ENCODE data around the gene TFG.

Gene TFG

GRCh38 chr3:100697172-100697571, 12.1 kb upstream of the TFG start:
- Mint-ChIP-seq H3K27me3 (peaks cover 12% of the 10 kb centered on the region), H3K4me1 (ENCODE audit: low read depth) (no peaks in the 10 kb centered on the region), H3K4me3 (no peak overlapping the region), H3K36me3 (ENCODE audit: low read depth) (no peaks in the 10 kb centered on the region), H3K27ac (no peak overlapping the region), H3K9me3 (no peaks in the 10 kb centered on the region)
- intact Hi-C loops (cut with micrococcal nuclease), result no loop called here

GRCh38 chr3:100697723-100698285, 11.5 kb upstream of the TFG start:
- Mint-ChIP-seq H3K36me3 (ENCODE audit: low read depth) (no peaks in the 10 kb centered on the region), H3K27ac (no peak overlapping the region), H3K4me1 (ENCODE audit: low read depth) (no peaks in the 10 kb centered on the region), H3K9me3 (no peaks in the 10 kb centered on the region), H3K27me3 (peaks cover 12% of the 10 kb centered on the region), H3K4me3 (no peak overlapping the region)
- intact Hi-C loops (cut with micrococcal nuclease), result no loop called here

GRCh38 chr3:100698736-100699135, 10.6 kb upstream of the TFG start:
- Mint-ChIP-seq H3K27ac (no peak overlapping the region), H3K4me3 (no peak overlapping the region), H3K9me3 (no peaks in the 10 kb centered on the region), H3K36me3 (ENCODE audit: low read depth) (no peaks in the 10 kb centered on the region), H3K27me3 (peaks cover 12% of the 10 kb centered on the region), H3K4me1 (ENCODE audit: low read depth) (no peaks in the 10 kb centered on the region)
- intact Hi-C loops (cut with micrococcal nuclease), result no loop called here

GRCh38 chr3:100700708-100701107, 8.6 kb upstream of the TFG start:
- peaks cover 16% of the 10 kb centered on the region for H3K27me3 Mint-ChIP-seq
- H3K9me3 Mint-ChIP-seq, result no peaks in the 10 kb centered on the region
- intact Hi-C loops (cut with micrococcal nuclease), result no loop called here
- H3K4me3 Mint-ChIP-seq, result no peak overlapping the region
- no peaks in the 10 kb centered on the region for H3K4me1 Mint-ChIP-seq (ENCODE audit: low read depth)
- H3K36me3 Mint-ChIP-seq (ENCODE audit: low read depth), result no peaks in the 10 kb centered on the region
- H3K27ac Mint-ChIP-seq, result no peak overlapping the region

GRCh38 chr3:100702082-100702979, 7.0 kb upstream of the TFG start:
- Mint-ChIP-seq H3K27ac (no peak overlapping the region), H3K4me1 (ENCODE audit: low read depth) (no peaks in the 10 kb centered on the region), H3K36me3 (ENCODE audit: low read depth) (no peaks in the 10 kb centered on the region), H3K27me3 (peaks cover 22% of the 10 kb centered on the region), H3K9me3 (no peaks in the 10 kb centered on the region), H3K4me3 (no peak overlapping the region)
- intact Hi-C loops (cut with micrococcal nuclease), result no loop called here

GRCh38 chr3:100702980-100703345, 6.3 kb upstream of the TFG start:
- no peaks in the 10 kb centered on the region for H3K4me1 Mint-ChIP-seq (ENCODE audit: low read depth)
- intact Hi-C loops (cut with micrococcal nuclease), result no loop called here
- H3K36me3 Mint-ChIP-seq (ENCODE audit: low read depth), result no peaks in the 10 kb centered on the region
- H3K9me3 Mint-ChIP-seq, result peaks cover under 1% of the 10 kb centered on the region
- H3K27me3 Mint-ChIP-seq, result peaks cover 19% of the 10 kb centered on the region
- no peak overlapping the region for H3K27ac Mint-ChIP-seq
- H3K4me3 Mint-ChIP-seq, result no peak overlapping the region

- Mint-ChIP-seq H3K4me3 (no peak overlapping the region), H3K27me3 (peaks cover 16% of the 10 kb centered on the region), H3K27ac (no peak overlapping the region), H3K36me3 (ENCODE audit: low read depth) (peaks cover 8% of the 10 kb centered on the region), H3K9me3 (peaks cover 10% of the 10 kb centered on the region), H3K4me1 (ENCODE audit: low read depth) (peaks cover 7% of the 10 kb centered on the region)
- intact Hi-C loops (cut with micrococcal nuclease), result no loop called here
Observed at GRCh38 chr3:100703865-100704264, 5.4 kb upstream of the TFG start.

- intact Hi-C loops (cut with micrococcal nuclease), result loop anchor here (5.0 kb wide), 2 partner anchors 214 to 866 kb away; partner anchors contain the start of genes PCNP and TMEM45A
- no peak overlapping the region for H3K27ac Mint-ChIP-seq
- H3K4me3 Mint-ChIP-seq, result no peak overlapping the region
- H3K9me3 Mint-ChIP-seq, result peaks cover 12% of the 10 kb centered on the region
- peaks cover 10% of the 10 kb centered on the region for H3K27me3 Mint-ChIP-seq
- peaks cover 33% of the 10 kb centered on the region for H3K36me3 Mint-ChIP-seq (ENCODE audit: low read depth)
- H3K4me1 Mint-ChIP-seq (ENCODE audit: low read depth), result peaks cover 19% of the 10 kb centered on the region
Observed at GRCh38 chr3:100706365-100706764, 2.9 kb upstream of the TFG start.

GRCh38 chr3:100708644-100708988, 678 bp upstream of the TFG start:
- peak overlapping the region; percentile 92 for H3K4me3 Mint-ChIP-seq
- peaks cover 12% of the 10 kb centered on the region for H3K9me3 Mint-ChIP-seq
- H3K27me3 Mint-ChIP-seq, result peaks cover 10% of the 10 kb centered on the region
- peak overlapping the region; percentile 96 for H3K27ac Mint-ChIP-seq
- intact Hi-C loops (cut with micrococcal nuclease), result loop anchor here (2.0 to 5.0 kb wide), 3 partner anchors 216 to 864 kb away; partner anchors contain the start of genes PCNP, TBC1D23 and TMEM45A
- peaks cover 53% of the 10 kb centered on the region for H3K36me3 Mint-ChIP-seq (ENCODE audit: low read depth)
- peaks cover 38% of the 10 kb centered on the region for H3K4me1 Mint-ChIP-seq (ENCODE audit: low read depth)

- intact Hi-C loops (cut with micrococcal nuclease), result loop anchor here (2.0 to 5.0 kb wide), 4 partner anchors 218 to 893 kb away; partner anchors contain the start of genes CMSS1, PCNP, TBC1D23 and TMEM45A
- peaks cover 40% of the 10 kb centered on the region for H3K4me1 Mint-ChIP-seq (ENCODE audit: low read depth)
- H3K9me3 Mint-ChIP-seq, result peaks cover 12% of the 10 kb centered on the region
- peak overlapping the region; percentile 96 for H3K27ac Mint-ChIP-seq
- H3K36me3 Mint-ChIP-seq (ENCODE audit: low read depth), result peaks cover 65% of the 10 kb centered on the region
- peak overlapping the region; percentile 92 for H3K4me3 Mint-ChIP-seq
- H3K27me3 Mint-ChIP-seq, result peaks cover 10% of the 10 kb centered on the region
Observed at GRCh38 chr3:100709842-100710260, 557 bp downstream of the TFG start.

GRCh38 chr3:100710261-100710968, 1.1 kb downstream of the TFG start:
- Mint-ChIP-seq H3K36me3 (ENCODE audit: low read depth) (peaks cover 71% of the 10 kb centered on the region), H3K4me1 (ENCODE audit: low read depth) (peaks cover 43% of the 10 kb centered on the region), H3K9me3 (peaks cover 12% of the 10 kb centered on the region), H3K27ac (peak overlapping the region; percentile 96), H3K27me3 (peaks cover 7% of the 10 kb centered on the region), H3K4me3 (peak overlapping the region; percentile 83)
- intact Hi-C loops (cut with micrococcal nuclease), result loop anchor here (5.0 kb wide), 1 partner anchor 893 kb away; the partner anchor contains the start of gene CMSS1

GRCh38 chr3:100715176-100715575, 5.9 kb downstream of the TFG start:
- H3K9me3 Mint-ChIP-seq, result no peaks in the 10 kb centered on the region
- no peaks in the 10 kb centered on the region for H3K27me3 Mint-ChIP-seq
- H3K4me1 Mint-ChIP-seq (ENCODE audit: low read depth), result peaks cover 50% of the 10 kb centered on the region
- intact Hi-C loops (cut with micrococcal nuclease), result no loop called here
- H3K27ac Mint-ChIP-seq, result no peak overlapping the region
- no peak overlapping the region for H3K4me3 Mint-ChIP-seq
- peaks cover 89% of the 10 kb centered on the region for H3K36me3 Mint-ChIP-seq (ENCODE audit: low read depth)

GRCh38 chr3:100717063-100717462, 7.8 kb downstream of the TFG start:
- no peak overlapping the region for H3K27ac Mint-ChIP-seq
- H3K4me3 Mint-ChIP-seq, result no peak overlapping the region
- H3K36me3 Mint-ChIP-seq (ENCODE audit: low read depth), result peaks cover 92% of the 10 kb centered on the region
- H3K9me3 Mint-ChIP-seq, result no peaks in the 10 kb centered on the region
- no peaks in the 10 kb centered on the region for H3K27me3 Mint-ChIP-seq
- H3K4me1 Mint-ChIP-seq (ENCODE audit: low read depth), result peaks cover 33% of the 10 kb centered on the region
- intact Hi-C loops (cut with micrococcal nuclease), result no loop called here
